GM12891 (cell line): Measurements from ENCODE around the gene LILRA6.

Source experiments
- POLR2A ChIP-seq: IDR thresholded peaks from 2 replicates; pipeline ENCODE4 v1.6.1; 2011; ENCODE audit warnings: low read depth, low read length, control low read depth
- POLR2AphosphoS5 ChIP-seq: IDR thresholded peaks from 2 replicates; pipeline ENCODE4 v1.6.1; 2011; ENCODE audit warnings: low read depth, low read length, control low read depth
- TAF1 ChIP-seq: IDR thresholded peaks from 2 replicates; pipeline ENCODE4 v1.6.1; 2011; ENCODE audit warnings: low read depth, low read length, control low read depth

GRCh38 chr19:54199401-54199800, 43.2 kb downstream of the LILRA6 start:
- TF ChIP-seq TAF1 (no peak), POLR2A (no peak), POLR2AphosphoS5 (no peak)
